WTC11 (cell line): ENCODE data around the gene RCN1. TPM values are rescaled to one million over a fixed set of nuclear protein-coding genes. Genes with fewer than 3 reads are reported as not detected.
A peak's percentile ranks its signal among the peaks of the same experiment; 100 is the strongest.

Experiments
- ATAC-seq: fragments of 200-7000 bp; cut with Tn5 transposase; 2 replicates; pipeline ENCODE4 v1.10.0; 2021; ENCODE audit warnings: mild to moderate bottlenecking, moderate library complexity
- Bru-seq: library from RNA; stranded (reverse); fragments of 400-500 nt; gene quantifications from one replicate; lab custom pipeline; 2021; lab: Mats Ljungman, UMichigan
- CTCF ChIA-PET: fragments of 300-600 bp; sonication (Branson Sonifier 250); formaldehyde crosslinking; loops from one replicate; lab custom pipeline; 2021; ENCODE audit warnings: antibody characterized with exemption; lab: Charles Lee
- POLR2A ChIA-PET: fragments of 350-600 bp; sonication (Branson Sonifier 250); formaldehyde crosslinking; loops from one replicate; lab custom pipeline; 2021; ENCODE audit warnings: antibody characterized with exemption; lab: Charles Lee
- DNase-seq: peaks from one replicate; pipeline ENCODE4 v3.0.0; 2021; ENCODE audit warnings: low spot score
- H3K27ac Mint-ChIP-seq: 2 replicates; pipeline ENCODE4 v1.8.0; 2021; ENCODE audit warnings: mixed read lengths
- H3K27me3 Mint-ChIP-seq: 2 replicates; pipeline ENCODE4 v1.8.0; 2021; ENCODE audit warnings: low read depth, mild to moderate bottlenecking, moderate library complexity, mixed read lengths
- H3K36me3 Mint-ChIP-seq: 2 replicates; pipeline ENCODE4 v1.8.0; 2021; ENCODE audit warnings: mixed read lengths
- H3K4me1 Mint-ChIP-seq: 2 replicates; pipeline ENCODE4 v1.8.0; 2022; ENCODE audit warnings: mixed read lengths
- H3K4me3 Mint-ChIP-seq: 2 replicates; pipeline ENCODE4 v1.8.0; 2021; ENCODE audit warnings: mild to moderate bottlenecking, moderate library complexity, mixed read lengths
- H3K9me3 Mint-ChIP-seq: 2 replicates; pipeline ENCODE4 v1.8.0; 2021; ENCODE audit warnings: mixed read lengths
- ATF1 ChIP-seq: sonication (generic); formaldehyde crosslinking; IDR thresholded peaks from 2 replicates; pipeline ENCODE4 v1.8.1; 2023; ENCODE audit warnings: mild to moderate bottlenecking, moderate library complexity, missing genetic modification reagents
- CREB1 ChIP-seq: sonication (generic); formaldehyde crosslinking; IDR thresholded peaks from 2 replicates; pipeline ENCODE4 v1.8.0; 2023; ENCODE audit warnings: mild to moderate bottlenecking, missing genetic modification reagents
- CREM ChIP-seq: sonication (generic); formaldehyde crosslinking; IDR thresholded peaks from 2 replicates; pipeline ENCODE4 v1.8.1; 2022; ENCODE audit warnings: mild to moderate bottlenecking, missing genetic modification reagents, moderate library complexity
- ELF4 ChIP-seq: sonication (generic); formaldehyde crosslinking; IDR thresholded peaks from 2 replicates; pipeline ENCODE4 v1.8.1; 2022; ENCODE audit warnings: low read depth, mild to moderate bottlenecking, moderate library complexity, missing genetic modification reagents
- ETV6 ChIP-seq: sonication (generic); formaldehyde crosslinking; IDR thresholded peaks from 2 replicates; pipeline ENCODE4 v1.8.1; 2022; ENCODE audit warnings: mild to moderate bottlenecking, missing genetic modification reagents
- JUN ChIP-seq: sonication (generic); formaldehyde crosslinking; IDR thresholded peaks from 2 replicates; pipeline ENCODE4 v1.8.0; 2023; ENCODE audit warnings: mild to moderate bottlenecking, missing genetic modification reagents
- MAX ChIP-seq: sonication (generic); formaldehyde crosslinking; IDR thresholded peaks from 2 replicates; pipeline ENCODE4 v1.8.0; 2022; ENCODE audit warnings: mild to moderate bottlenecking, missing genetic modification reagents
- MLX ChIP-seq: sonication (generic); formaldehyde crosslinking; IDR thresholded peaks from 2 replicates; pipeline ENCODE4 v1.8.1; 2023; ENCODE audit warnings: mild to moderate bottlenecking, missing genetic modification reagents, moderate library complexity
- NFYB ChIP-seq: sonication (generic); formaldehyde crosslinking; conservative IDR thresholded peaks from 2 replicates; pipeline ENCODE4 v1.8.0; 2022; ENCODE audit warnings: low read depth, missing genetic modification reagents
- NR3C1 ChIP-seq: sonication (generic); formaldehyde crosslinking; conservative IDR thresholded peaks from 2 replicates; pipeline ENCODE4 v1.8.1; 2023; ENCODE audit warnings: low read depth, mild to moderate bottlenecking, missing genetic modification reagents
- PRDM15 ChIP-seq: sonication (generic); formaldehyde crosslinking; IDR thresholded peaks from 2 replicates; pipeline ENCODE4 v1.8.0; 2022; ENCODE audit warnings: missing genetic modification reagents
- RORB ChIP-seq: fragments of 250-450 bp; sonication (Bioruptor Pico); IDR thresholded peaks from 2 replicates; pipeline ENCODE4 v1.9.0; 2021; ENCODE audit warnings: mild to moderate bottlenecking
- TCF7 ChIP-seq: sonication (generic); formaldehyde crosslinking; IDR thresholded peaks from 2 replicates; pipeline ENCODE4 v1.8.0; 2022; ENCODE audit warnings: mild to moderate bottlenecking, low read depth, missing genetic modification reagents, moderate library complexity
- TP53 ChIP-seq: sonication (generic); formaldehyde crosslinking; IDR thresholded peaks from 2 replicates; pipeline ENCODE4 v1.8.1; 2023; ENCODE audit warnings: mild to moderate bottlenecking, missing genetic modification reagents
- USF2 ChIP-seq: sonication (generic); formaldehyde crosslinking; IDR thresholded peaks from 2 replicates; pipeline ENCODE4 v1.8.1; 2023; ENCODE audit warnings: mild to moderate bottlenecking, missing genetic modification reagents, moderate library complexity
- ZMAT4 ChIP-seq: fragments of 250-450 bp; sonication (Bioruptor Pico); IDR thresholded peaks from 2 replicates; pipeline ENCODE4 v1.9.0; 2021; ENCODE audit warnings: mild to moderate bottlenecking
- ZNF138 ChIP-seq: sonication (generic); formaldehyde crosslinking; conservative IDR thresholded peaks from 2 replicates; pipeline ENCODE4 v1.8.1; 2022; ENCODE audit warnings: mild to moderate bottlenecking, moderate library complexity, missing genetic modification reagents
- ZNF219 ChIP-seq: sonication (generic); formaldehyde crosslinking; IDR thresholded peaks from 2 replicates; pipeline ENCODE4 v1.8.0; 2023; ENCODE audit warnings: missing genetic modification reagents, mild to moderate bottlenecking, borderline replicate concordance
- ZNF263 ChIP-seq: sonication (generic); formaldehyde crosslinking; IDR thresholded peaks from 2 replicates; pipeline ENCODE4 v1.8.1; 2022; ENCODE audit warnings: low read depth, mild to moderate bottlenecking, moderate library complexity, missing genetic modification reagents
- long read RNA-seq, 3 experiments: library from RNA in 1 of 3; library from capped mRNA in 1 of 3; library from polyadenylated mRNA in 1 of 3; unstranded in 2 of 3; stranded (forward) in 1 of 3; transcript quantifications; one replicate each; pipeline ENCODE4 v2.0.0, GENCODE V29; 2021
- total RNA-seq: library from RNA; stranded (reverse); gene quantifications from 3 replicates; pipeline ENCODE4 v1.2.3, GENCODE V29; 2021
- TF ChIP-seq, protein P1 (sequence below): sonication (generic); formaldehyde crosslinking; IDR thresholded peaks from 2 replicates; pipeline ENCODE4 v1.8.1; 2022; ENCODE audit warnings: mild to moderate bottlenecking, moderate library complexity, missing genetic modification reagents
- TF ChIP-seq, protein P2 (sequence below): sonication (generic); formaldehyde crosslinking; IDR thresholded peaks from 2 replicates; pipeline ENCODE4 v1.8.0; 2022; ENCODE audit warnings: mild to moderate bottlenecking, missing genetic modification reagents
- TF ChIP-seq, protein P3 (sequence below): sonication (generic); formaldehyde crosslinking; IDR thresholded peaks from 2 replicates; pipeline ENCODE4 v1.8.1; 2022; ENCODE audit warnings: low read depth, mild to moderate bottlenecking, moderate library complexity, missing genetic modification reagents, borderline replicate concordance
- TF ChIP-seq, protein P4 (sequence below): sonication (generic); formaldehyde crosslinking; IDR thresholded peaks from 2 replicates; pipeline ENCODE4 v1.8.0; 2023; ENCODE audit warnings: missing genetic modification reagents

The RCN1 gene
- total RNA-seq (96.2 to 111 TPM (median 105 TPM) in 3 replicates), Bru-seq, nascent RNA (percentile 97 among the genes with signal in this experiment)
- long read RNA-seq, experiment 1, transcript RCN1-204 (2 exons, 2,653 nt), result minor isoform, 7 of 479 reads
- long read RNA-seq, experiment 1, transcript RCN1-201 (6 exons, 2,572 nt), result major isoform, 439 of 479 reads
- long read RNA-seq, experiment 1, transcript RCN1-207 (5 exons, 2,416 nt), result minor isoform, 11 of 479 reads
- long read RNA-seq, experiment 1, partial matches to known transcripts, result 5 of 479 reads
- long read RNA-seq, experiment 1, other reads (novel, unspliced or antisense), result 17 of 479 reads
- long read RNA-seq, experiment 2, transcript RCN1-204 (2 exons, 2,653 nt), result minor isoform, 9 of 254 reads
- long read RNA-seq, experiment 2, transcript RCN1-201 (6 exons, 2,572 nt), result major isoform, 178 of 254 reads
- long read RNA-seq, experiment 2, partial matches to known transcripts, result 58 of 254 reads
- long read RNA-seq, experiment 2, other reads (novel, unspliced or antisense), result 7 of 254 reads
- long read RNA-seq, experiment 3, partial matches to known transcripts, result 3 of 47 reads
- long read RNA-seq, experiment 3, other reads (novel, unspliced or antisense), result 40 of 47 reads

DNA sequence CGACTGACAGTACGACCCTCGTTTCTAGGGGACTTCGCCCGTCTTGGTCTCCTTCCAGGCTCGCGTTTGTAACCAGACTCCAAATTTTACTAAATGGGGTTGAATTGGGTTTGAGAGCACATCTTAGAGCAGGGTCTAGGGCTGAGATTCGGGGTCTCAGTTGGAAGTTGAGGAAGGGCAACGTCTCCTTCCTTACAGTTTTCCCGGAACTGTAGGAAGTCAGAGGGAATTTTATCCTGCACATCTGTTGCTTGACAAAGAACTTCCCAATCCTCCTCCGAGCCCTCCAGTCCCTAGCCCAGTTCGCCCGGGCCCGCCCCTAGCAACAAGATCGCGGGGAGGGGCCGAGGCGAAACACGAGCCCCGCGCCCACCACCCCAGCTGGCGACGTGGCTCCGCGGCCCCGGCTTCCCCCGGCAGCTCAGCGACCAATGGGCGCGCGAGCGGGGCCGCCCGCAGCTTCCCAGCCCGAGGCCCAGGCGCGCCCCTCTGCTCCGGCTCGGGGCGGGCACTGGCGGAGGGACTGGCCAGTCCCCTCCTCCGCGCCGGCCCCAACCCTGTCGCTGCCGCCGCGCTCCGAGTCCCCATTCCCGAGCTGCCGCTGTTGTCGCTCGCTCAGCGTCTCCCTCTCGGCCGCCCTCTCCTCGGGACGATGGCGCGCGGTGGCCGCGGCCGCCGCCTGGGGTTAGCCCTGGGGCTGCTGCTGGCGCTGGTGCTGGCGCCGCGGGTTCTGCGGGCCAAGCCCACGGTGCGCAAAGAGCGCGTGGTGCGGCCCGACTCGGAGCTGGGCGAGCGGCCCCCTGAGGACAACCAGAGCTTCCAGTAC, at the start of gene RCN1:
Gene RCN1, plus strand, starts transcription at position 530 of the 826 bp plus-strand sequence. Its CDS starts 123 bp downstream, at position 653.
- DNase-seq (peak; percentile 85), ATAC-seq (peak; percentile 92)
- H3K4me1 Mint-ChIP-seq, result peaks cover 40% of the 10 kb centered on the region
- H3K9me3 Mint-ChIP-seq, result peaks cover 7% of the 10 kb centered on the region
- peaks cover 16% of the 10 kb centered on the region for H3K27me3 Mint-ChIP-seq
- ChIA-PET CTCF (interaction anchor here (0.7 to 1.5 kb wide), 5 partner anchors 17 to 85 kb away, joined by 3 to 4 read pairs (median 3); no protein-coding TSS in a partner anchor), POLR2A (interaction anchor here (0.6 to 1.2 kb wide), 5 partner anchors 8 to 280 kb away, joined by 3 to 4 read pairs (median 3); no protein-coding TSS in a partner anchor)
- H3K27ac Mint-ChIP-seq, result peak within 1 kb of the TSS; percentile 49
- peaks cover 15% of the 10 kb centered on the region for H3K36me3 Mint-ChIP-seq
- peak within 1 kb of the TSS; percentile 82 for H3K4me3 Mint-ChIP-seq
- TF ChIP-seq, protein P1, sequence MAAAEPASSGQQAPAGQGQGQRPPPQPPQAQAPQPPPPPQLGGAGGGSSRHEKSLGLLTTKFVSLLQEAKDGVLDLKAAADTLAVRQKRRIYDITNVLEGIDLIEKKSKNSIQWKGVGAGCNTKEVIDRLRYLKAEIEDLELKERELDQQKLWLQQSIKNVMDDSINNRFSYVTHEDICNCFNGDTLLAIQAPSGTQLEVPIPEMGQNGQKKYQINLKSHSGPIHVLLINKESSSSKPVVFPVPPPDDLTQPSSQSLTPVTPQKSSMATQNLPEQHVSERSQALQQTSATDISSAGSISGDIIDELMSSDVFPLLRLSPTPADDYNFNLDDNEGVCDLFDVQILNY (CRISPR knock-in tag), result peak; percentile 55; the same call in 1 of the 2 replicates
- 0 out of 2 replicates have a peak, but pooled peaks have one; percentile 17 for TF ChIP-seq JUN (CRISPR knock-in tag)
- peak; percentile 96 for TF ChIP-seq ETV6
- TF ChIP-seq, protein P2, sequence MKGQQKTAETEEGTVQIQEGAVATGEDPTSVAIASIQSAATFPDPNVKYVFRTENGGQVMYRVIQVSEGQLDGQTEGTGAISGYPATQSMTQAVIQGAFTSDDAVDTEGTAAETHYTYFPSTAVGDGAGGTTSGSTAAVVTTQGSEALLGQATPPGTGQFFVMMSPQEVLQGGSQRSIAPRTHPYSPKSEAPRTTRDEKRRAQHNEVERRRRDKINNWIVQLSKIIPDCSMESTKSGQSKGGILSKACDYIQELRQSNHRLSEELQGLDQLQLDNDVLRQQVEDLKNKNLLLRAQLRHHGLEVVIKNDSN (CRISPR knock-in tag), result no peak
- peak; percentile 77; the same call in 1 of the 2 replicates for TF ChIP-seq ZNF138 (CRISPR knock-in tag)
- TF ChIP-seq CREM, result peak; percentile 54; the same call in 1 of the 2 replicates
- 0 out of 2 replicates have a peak, but pooled peaks have one; percentile 16 for TF ChIP-seq ELF4
- TF ChIP-seq MLX (CRISPR knock-in tag), result 0 out of 2 replicates have a peak, but pooled peaks have one; percentile 49
- TF ChIP-seq ZMAT4 (CRISPR knock-in tag), result no peak
- no peak for TF ChIP-seq CREB1
- no peak for TF ChIP-seq ZNF263 (CRISPR knock-in tag)
- peak; percentile 17; the same call in 1 of the 2 replicates for TF ChIP-seq TP53 (CRISPR knock-in tag)
- TF ChIP-seq RORB (CRISPR knock-in tag), result no peak
- TF ChIP-seq, protein P3, sequence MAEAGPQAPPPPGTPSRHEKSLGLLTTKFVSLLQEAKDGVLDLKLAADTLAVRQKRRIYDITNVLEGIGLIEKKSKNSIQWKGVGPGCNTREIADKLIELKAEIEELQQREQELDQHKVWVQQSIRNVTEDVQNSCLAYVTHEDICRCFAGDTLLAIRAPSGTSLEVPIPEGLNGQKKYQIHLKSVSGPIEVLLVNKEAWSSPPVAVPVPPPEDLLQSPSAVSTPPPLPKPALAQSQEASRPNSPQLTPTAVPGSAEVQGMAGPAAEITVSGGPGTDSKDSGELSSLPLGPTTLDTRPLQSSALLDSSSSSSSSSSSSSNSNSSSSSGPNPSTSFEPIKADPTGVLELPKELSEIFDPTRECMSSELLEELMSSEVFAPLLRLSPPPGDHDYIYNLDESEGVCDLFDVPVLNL, result no peak
- TF ChIP-seq, protein P4, sequence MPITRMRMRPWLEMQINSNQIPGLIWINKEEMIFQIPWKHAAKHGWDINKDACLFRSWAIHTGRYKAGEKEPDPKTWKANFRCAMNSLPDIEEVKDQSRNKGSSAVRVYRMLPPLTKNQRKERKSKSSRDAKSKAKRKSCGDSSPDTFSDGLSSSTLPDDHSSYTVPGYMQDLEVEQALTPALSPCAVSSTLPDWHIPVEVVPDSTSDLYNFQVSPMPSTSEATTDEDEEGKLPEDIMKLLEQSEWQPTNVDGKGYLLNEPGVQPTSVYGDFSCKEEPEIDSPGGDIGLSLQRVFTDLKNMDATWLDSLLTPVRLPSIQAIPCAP (CRISPR knock-in tag), result 0 out of 2 replicates have a peak, but pooled peaks have one; percentile 19
- no peak for TF ChIP-seq ZNF219 (CRISPR knock-in tag)
- TF ChIP-seq NFYB (CRISPR knock-in tag), result peak; percentile 32; the same call in 1 of the 2 replicates
- TF ChIP-seq USF2 (CRISPR knock-in tag), result no peak; the same call in none of the 2 replicates
- TF ChIP-seq ATF1 (CRISPR knock-in tag), result 0 out of 2 replicates have a peak, but pooled peaks have one; percentile 31
- TF ChIP-seq TCF7 (CRISPR knock-in tag), result no peak
- peak; percentile 28; the same call in 1 of the 2 replicates for TF ChIP-seq PRDM15 (CRISPR knock-in tag)
- TF ChIP-seq MAX, result no peak; the same call in 1 of the 2 replicates
- TF ChIP-seq NR3C1 (CRISPR knock-in tag), result peak; percentile 79; the same call in 1 of the 2 replicates
